Measurements from ENCODE around the gene GALNT2.
A peak's percentile ranks its signal among the peaks of the same experiment; 100 is the strongest.

Gene GALNT2

DNA sequence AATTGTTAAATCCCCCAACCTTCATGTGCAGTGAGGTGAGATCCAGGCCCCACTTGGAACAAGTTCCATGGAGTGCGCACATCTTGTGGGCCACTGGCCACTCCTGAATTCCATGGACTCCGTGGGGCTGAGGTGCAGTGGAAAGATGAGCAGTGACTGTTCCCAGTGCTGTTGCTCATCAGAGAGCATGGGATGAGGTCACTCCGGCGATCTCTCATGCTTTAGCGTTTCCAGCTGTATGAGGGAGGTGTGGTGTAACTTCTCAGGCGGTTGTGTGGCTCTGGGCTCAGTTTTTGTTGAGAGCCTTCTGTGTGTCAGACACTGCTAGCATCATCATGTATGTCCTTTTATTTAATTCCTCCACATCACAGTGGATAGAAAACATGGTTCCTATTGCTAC is 96.2 kb downstream of the GALNT2 start:
- no peak overlapping the region for H3K4me3 ChIP-seq (replicated peaks in 1 of 2; ENCODE audit: low read depth in 2 of 2, low read length in 2 of 2)
- DNase-seq (ENCODE audit: low read depth in 2 of 2), result peak; percentile 65 to 94
- TF ChIP-seq, protein P1, sequence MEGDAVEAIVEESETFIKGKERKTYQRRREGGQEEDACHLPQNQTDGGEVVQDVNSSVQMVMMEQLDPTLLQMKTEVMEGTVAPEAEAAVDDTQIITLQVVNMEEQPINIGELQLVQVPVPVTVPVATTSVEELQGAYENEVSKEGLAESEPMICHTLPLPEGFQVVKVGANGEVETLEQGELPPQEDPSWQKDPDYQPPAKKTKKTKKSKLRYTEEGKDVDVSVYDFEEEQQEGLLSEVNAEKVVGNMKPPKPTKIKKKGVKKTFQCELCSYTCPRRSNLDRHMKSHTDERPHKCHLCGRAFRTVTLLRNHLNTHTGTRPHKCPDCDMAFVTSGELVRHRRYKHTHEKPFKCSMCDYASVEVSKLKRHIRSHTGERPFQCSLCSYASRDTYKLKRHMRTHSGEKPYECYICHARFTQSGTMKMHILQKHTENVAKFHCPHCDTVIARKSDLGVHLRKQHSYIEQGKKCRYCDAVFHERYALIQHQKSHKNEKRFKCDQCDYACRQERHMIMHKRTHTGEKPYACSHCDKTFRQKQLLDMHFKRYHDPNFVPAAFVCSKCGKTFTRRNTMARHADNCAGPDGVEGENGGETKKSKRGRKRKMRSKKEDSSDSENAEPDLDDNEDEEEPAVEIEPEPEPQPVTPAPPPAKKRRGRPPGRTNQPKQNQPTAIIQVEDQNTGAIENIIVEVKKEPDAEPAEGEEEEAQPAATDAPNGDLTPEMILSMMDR (IDR thresholded peaks at IDR 0.05; ENCODE audit: low read depth, low read length), result no peak

DNA sequence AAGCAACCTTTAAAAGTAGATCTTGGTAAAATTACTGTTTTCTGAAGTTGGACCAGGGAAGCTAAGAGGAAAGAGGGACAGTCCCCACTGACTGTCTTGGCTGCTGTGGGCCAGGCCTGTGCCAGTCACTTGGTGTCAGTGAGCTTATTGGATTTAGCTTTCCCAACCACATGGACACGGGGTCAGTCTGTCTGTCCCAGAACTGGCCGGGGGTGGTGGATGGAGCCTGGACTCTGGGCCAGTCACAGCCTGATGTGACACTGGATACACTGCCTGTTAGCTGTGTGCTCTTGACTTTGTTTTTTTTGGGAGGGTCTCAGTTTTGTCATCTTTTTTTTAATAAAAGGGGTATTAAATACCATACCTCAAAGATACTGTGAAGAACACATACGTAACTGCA is 96.7 kb downstream of the GALNT2 start:
- TF ChIP-seq, protein P1 (IDR thresholded peaks at IDR 0.05; ENCODE audit: low read depth, low read length), result no peak
- DNase-seq (ENCODE audit: low read depth in 2 of 2), result no peak
- H3K4me3 ChIP-seq (replicated peaks in 1 of 2; ENCODE audit: low read depth in 2 of 2, low read length in 2 of 2), result no peak overlapping the region

DNA sequence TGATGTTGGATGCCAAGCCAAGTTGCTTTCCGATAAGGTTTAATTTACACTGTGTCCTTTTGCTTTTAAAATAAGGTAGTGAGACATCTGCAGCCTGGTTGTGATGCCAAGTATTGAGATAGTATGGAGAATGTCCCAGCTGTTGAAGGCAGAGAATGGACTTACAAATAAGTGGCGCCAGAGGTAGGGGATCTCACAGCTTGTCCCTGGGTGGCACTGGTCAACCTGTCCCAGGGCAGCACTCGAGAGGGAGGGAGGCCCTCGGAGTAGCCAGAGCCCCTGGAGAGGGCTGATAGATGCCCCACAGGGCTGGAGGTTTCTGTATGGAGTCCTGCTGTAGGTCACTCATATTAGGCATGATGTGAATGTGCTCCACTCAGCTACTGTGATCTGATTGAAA is 98.5 kb downstream of the GALNT2 start:
- TF ChIP-seq, protein P1 (IDR thresholded peaks at IDR 0.05; ENCODE audit: low read depth, low read length), result no peak

DNA sequence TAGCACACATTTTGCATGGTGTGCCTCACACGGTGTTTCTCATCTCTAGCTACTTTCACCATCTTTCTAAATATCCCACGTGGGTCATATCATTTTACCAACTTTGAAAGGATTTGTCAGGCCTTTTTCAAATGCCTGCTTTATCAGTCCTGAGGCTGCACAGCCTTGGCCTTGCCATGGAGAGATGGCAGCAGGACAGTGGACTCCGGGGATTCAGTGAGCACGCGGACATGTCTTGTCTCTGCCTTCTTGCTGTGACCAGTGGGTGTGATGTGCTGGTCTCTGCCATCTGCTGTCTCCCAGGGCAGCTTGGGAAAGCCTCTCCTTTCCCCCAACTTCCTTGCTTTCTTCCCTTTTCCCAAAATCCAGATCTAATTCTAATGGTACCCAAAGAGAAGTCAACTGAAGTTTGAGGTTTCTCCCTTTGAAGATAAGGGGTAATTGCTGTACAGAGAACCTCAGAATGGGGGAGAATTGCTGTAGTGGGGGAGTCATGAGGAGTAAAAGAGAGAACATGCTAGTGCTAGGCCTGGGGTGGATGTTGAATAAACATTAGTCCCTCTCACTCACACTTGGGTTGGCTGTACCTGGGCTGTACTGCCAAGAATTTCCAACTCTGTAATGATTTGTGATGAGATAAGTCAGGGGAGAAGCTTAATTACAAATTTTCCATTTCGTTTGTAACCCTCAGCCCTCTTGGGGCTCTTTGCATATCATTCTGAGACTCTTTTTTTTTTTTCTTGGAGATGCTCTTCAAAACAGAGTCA is 99.5 kb downstream of the GALNT2 start:
- no peak overlapping the region for H3K4me3 ChIP-seq (replicated peaks in 1 of 2; ENCODE audit: low read depth in 2 of 2, low read length in 2 of 2)
- no peak for DNase-seq (ENCODE audit: low read depth in 2 of 2)
- TF ChIP-seq, protein P1 (IDR thresholded peaks at IDR 0.05; ENCODE audit: low read depth, low read length), result no peak

More for the DNA sequence above, 98.5 kb downstream of the GALNT2 start:
- DNase-seq (ENCODE audit: low read depth in 2 of 2), result no peak
- no peak overlapping the region for H3K4me3 ChIP-seq (replicated peaks in 1 of 2; ENCODE audit: low read depth in 2 of 2, low read length in 2 of 2)

DNA sequence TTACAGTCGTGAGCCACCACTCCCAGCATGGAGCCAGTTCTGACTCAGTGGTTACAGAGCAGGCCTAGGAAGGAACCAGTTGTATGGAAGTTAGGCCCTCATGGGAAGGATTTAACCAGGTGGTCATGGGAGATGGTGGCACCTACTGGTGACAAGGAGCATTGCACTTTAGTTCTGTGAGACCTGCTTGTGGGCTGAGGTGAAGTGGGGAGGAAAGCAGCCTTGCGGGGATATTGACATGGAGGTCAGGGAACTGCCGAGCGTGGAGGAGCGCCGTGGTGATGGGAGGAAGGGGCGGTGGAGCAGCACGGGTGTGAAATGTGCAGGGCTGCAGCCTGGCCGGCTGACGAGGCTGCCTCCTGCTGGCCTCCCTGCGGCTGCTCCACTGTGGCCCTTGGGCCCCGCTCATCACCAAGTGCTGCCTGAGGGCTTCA is 100.4 kb downstream of the GALNT2 start:
- no peak overlapping the region for H3K4me3 ChIP-seq (replicated peaks in 1 of 2; ENCODE audit: low read depth in 2 of 2, low read length in 2 of 2)
- DNase-seq (ENCODE audit: low read depth in 2 of 2), result peak; percentile 58 to 83
- TF ChIP-seq, protein P1 (IDR thresholded peaks at IDR 0.05; ENCODE audit: low read depth, low read length), result peak; percentile 78

DNA sequence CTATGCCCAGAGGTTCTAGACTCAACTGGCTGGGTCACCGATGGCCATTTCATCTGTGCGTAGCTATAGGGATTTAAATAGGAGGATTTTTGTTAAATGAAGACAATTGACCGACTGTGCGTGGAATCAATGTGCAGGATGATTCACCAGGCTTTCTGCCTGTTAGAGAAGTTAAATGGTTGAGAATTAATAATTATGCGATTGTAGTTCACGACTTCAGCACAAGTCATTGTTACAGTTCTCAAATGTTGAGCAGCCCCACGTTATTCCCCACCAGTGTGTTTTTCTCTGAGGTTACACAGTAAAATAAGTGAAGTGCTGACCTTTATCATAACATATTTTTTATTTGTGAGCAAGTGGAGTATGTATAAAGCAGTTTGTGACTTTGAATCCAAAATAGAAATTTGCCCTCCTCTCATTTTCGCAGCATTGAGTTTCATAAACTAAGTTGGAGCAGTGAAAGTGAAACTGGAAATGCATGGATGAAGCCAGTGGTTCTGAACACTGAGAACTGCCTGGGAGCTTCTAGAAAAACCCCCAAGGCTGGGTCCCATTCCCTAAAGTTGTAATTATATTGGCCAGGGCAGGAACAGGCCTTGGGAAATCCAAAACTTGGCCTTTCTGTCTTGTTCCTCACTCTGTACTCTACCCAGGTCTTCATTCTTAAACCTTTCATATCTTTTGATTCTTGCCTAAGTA is 102.6 kb downstream of the GALNT2 start:
- TF ChIP-seq, protein P1 (IDR thresholded peaks at IDR 0.05; ENCODE audit: low read depth, low read length), result no peak
- H3K4me3 ChIP-seq (replicated peaks in 1 of 2; ENCODE audit: low read depth in 2 of 2, low read length in 2 of 2), result no peak overlapping the region
- no peak for DNase-seq (ENCODE audit: low read depth in 2 of 2)
